Common myeloid progenitor, CD34-positive (primary cell): Measurements from ENCODE around the gene TMEM175.
"Not testable (repeated sequence)": the region's sequence is repeated elsewhere in the genome, so short reads cannot be mapped to it uniquely, and the experiment has no call there.

Source experiments
- CTCF ChIA-PET: fragments of 350-600 bp; sonication (Branson Sonifier 250); formaldehyde crosslinking; loops from one replicate; lab custom pipeline; 2021; ENCODE audit warnings: antibody characterized with exemption; lab: Charles Lee
- POLR2A ChIA-PET: fragments of 350-600 bp; sonication (Branson Sonifier 250); formaldehyde crosslinking; loops from one replicate; lab custom pipeline; 2021; ENCODE audit warnings: antibody characterized with exemption; lab: Charles Lee
- DNase-seq, 3 donors: peaks; one replicate each; pipeline versions ENCODE4 v3.0.0 to v3.0.0-alpha.2; 2013
- H3K27ac ChIP-seq, 2 experiments: 1 replicate in 1 of 2; 2 replicates in 1 of 2; pipeline ENCODE4 v1.7.0; 2013; ENCODE audit warnings: inconsistent platforms in 2 of 2, low read length in 2 of 2, mild to moderate bottlenecking in 2 of 2, low read depth in 1 of 2, moderate library complexity in 1 of 2; ENCODE audit not compliant: severe bottlenecking in 2 of 2, insufficient read depth in 1 of 2, poor library complexity in 1 of 2
- H3K27me3 ChIP-seq, 5 experiments: replicated peaks in 2 of 5; 1 replicate in 3 of 5; 2 replicates in 2 of 5; pipeline versions ENCODE4 v1.6.1 to v1.7.0; 2013; ENCODE audit warnings: low read length in 4 of 5, mild to moderate bottlenecking in 2 of 5, moderate library complexity in 2 of 5, inconsistent platforms in 1 of 5; ENCODE audit not compliant: insufficient read depth in 5 of 5, control insufficient read depth in 4 of 5
- H3K36me3 ChIP-seq, 4 experiments: 1 replicate in 2 of 4; 2 replicates in 2 of 4; pipeline versions ENCODE4 v1.6.1 to v1.7.0; 2013; ENCODE audit warnings: low read length in 3 of 4, control low read depth in 1 of 4, mild to moderate bottlenecking in 1 of 4; ENCODE audit not compliant: control insufficient read depth in 4 of 4, insufficient read depth in 4 of 4
- H3K4me1 ChIP-seq, 4 experiments: 1 replicate in 3 of 4; 2 replicates in 1 of 4; pipeline versions ENCODE4 v1.6.1 to v1.7.1; 2013; ENCODE audit warnings: low read length in 3 of 4, mild to moderate bottlenecking in 3 of 4, control low read depth in 1 of 4, inconsistent platforms in 1 of 4, moderate library complexity in 1 of 4; ENCODE audit not compliant: control insufficient read depth in 4 of 4, insufficient read depth in 4 of 4; ENCODE audit errors: control extremely low read depth in 1 of 4
- H3K4me3 ChIP-seq, 7 experiments: 1 replicate in 4 of 7; 2 replicates in 3 of 7; pipeline versions ENCODE4 v1.5.1 to v1.7.0; 2013; ENCODE audit warnings: mild to moderate bottlenecking in 7 of 7, low read length in 6 of 7, moderate library complexity in 6 of 7, inconsistent platforms in 2 of 7, low read depth in 2 of 7, control low read depth in 1 of 7; ENCODE audit not compliant: insufficient read depth in 4 of 7, control insufficient read depth in 1 of 7; ENCODE audit errors: extremely low read depth in 1 of 7
- H3K9me3 ChIP-seq, 5 experiments: 1 replicate in 4 of 5; 2 replicates in 1 of 5; pipeline versions ENCODE4 v1.6.1 to v1.7.1; 2013; ENCODE audit warnings: low read length in 4 of 5, mild to moderate bottlenecking in 2 of 5, inconsistent platforms in 1 of 5, low read depth in 1 of 5, moderate library complexity in 1 of 5; ENCODE audit not compliant: control insufficient read depth in 4 of 5, insufficient read depth in 2 of 5; ENCODE audit errors: control extremely low read depth in 1 of 5
- WGBS: methylation state at CpG from one replicate; pipeline ENCODE4 v1.1.5; 2013; ENCODE audit not compliant: insufficient coverage; 5-methylcytosine and 5-hydroxymethylcytosine counted together

The TMEM175 gene

GRCh38 chr4:929096-929765, 3.0 kb upstream of the TMEM175 start:
- 97% methylated on average over 13 of the region's 17 CpGs for WGBS
- DNase-seq: no peak
- Histone ChIP-seq H3K27me3 (no peaks in the 10 kb centered on the region), H3K4me1 (peaks cover 13 to 30% (median 25%) of the 10 kb centered on the region in 4 experiments), H3K4me3 (no peak overlapping the region), H3K9me3 (no peaks in the 10 kb centered on the region), H3K36me3 (peaks cover 0 to 5% (median under 1%) of the 10 kb centered on the region in 4 experiments), H3K27ac (peak overlapping the region in 1 of 2 experiments; percentile 3)
- POLR2A ChIA-PET: interaction anchor here (0.6 kb wide), 1 partner anchor 48 kb away, joined by 4 read pairs; no protein-coding TSS in a partner anchor
- CTCF ChIA-PET: interaction anchor here (2.4 kb wide), 1 partner anchor 58 kb away, joined by 10 read pairs; the partner anchor contains the start of gene IDUA

GRCh38 chr4:930028-930551, 2.2 kb upstream of the TMEM175 start:
- CTCF ChIA-PET: interaction anchor here (1.0 to 2.4 kb wide), 4 partner anchors 10 to 188 kb away, joined by 3 to 10 read pairs (median 4); partner anchors contain the start of gene IDUA
- Histone ChIP-seq H3K36me3 (peaks cover 0 to 5% (median under 1%) of the 10 kb centered on the region in 4 experiments), H3K9me3 (no peaks in the 10 kb centered on the region), H3K4me3 (peak overlapping the region in 1 of 7 experiments; percentile 6), H3K27me3 (no peaks in the 10 kb centered on the region), H3K27ac (no peak overlapping the region), H3K4me1 (peaks cover 11 to 30% (median 22%) of the 10 kb centered on the region in 4 experiments)
- 67% methylated on average over 3 of the region's 3 CpGs for WGBS
- POLR2A ChIA-PET: interaction anchor here (0.6 kb wide), 1 partner anchor 47 kb away, joined by 4 read pairs; no protein-coding TSS in a partner anchor
- no peak for DNase-seq

DNA sequence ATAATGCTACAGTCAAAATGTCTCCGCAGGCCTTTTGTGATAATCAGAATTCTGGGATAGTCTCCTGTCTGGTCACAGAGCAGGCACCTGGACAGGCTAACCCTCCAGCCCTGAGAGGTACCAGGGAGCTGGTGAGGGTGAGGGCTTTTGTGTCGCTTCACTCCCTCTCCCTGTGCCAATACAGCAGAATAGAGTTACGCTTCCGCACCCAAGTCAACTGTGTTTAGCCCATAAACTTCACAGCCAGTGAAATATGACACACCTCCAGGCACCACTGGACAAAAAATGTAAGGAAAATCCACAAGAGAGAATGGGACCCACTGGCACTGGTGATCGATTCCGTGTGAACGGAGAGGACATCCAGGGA, 1.4 kb upstream of the TMEM175 start:
- Histone ChIP-seq H3K4me1 (peaks cover 11 to 30% (median 21%) of the 10 kb centered on the region in 4 experiments), H3K9me3 (no peaks in the 10 kb centered on the region), H3K27me3 (no peaks in the 10 kb centered on the region), H3K27ac (peak overlapping the region; percentile 90 to 94), H3K36me3 (peaks cover 0 to 5% (median under 1%) of the 10 kb centered on the region in 4 experiments), H3K4me3 (peak overlapping the region in 5 of 7 experiments; percentile 94 to 99 (median 97))
- DNase-seq: no peak
- WGBS: 91% methylated on average over 5 of the region's 7 CpGs
- CTCF ChIA-PET: interaction anchor here (1.0 to 2.4 kb wide), 5 partner anchors 11 to 188 kb away, joined by 3 to 10 read pairs (median 4); partner anchors contain the start of gene IDUA
- POLR2A ChIA-PET: interaction anchor here (1.4 to 1.5 kb wide), 2 partner anchors 8 to 56 kb away, joined by 3 to 7 read pairs; partner anchors contain the start of gene IDUA

- Histone ChIP-seq H3K4me3 (peak overlapping the region; percentile 86 to 99 (median 97)), H3K4me1 (peaks cover 11 to 30% (median 21%) of the 10 kb centered on the region in 4 experiments), H3K9me3 (no peaks in the 10 kb centered on the region), H3K36me3 (peaks cover 0 to 5% (median under 1%) of the 10 kb centered on the region in 4 experiments), H3K27ac (peak overlapping the region; percentile 90 to 94), H3K27me3 (no peaks in the 10 kb centered on the region)
- ChIA-PET POLR2A (interaction anchor here (0.9 to 1.5 kb wide), 4 partner anchors 8 to 118 kb away, joined by 3 to 7 read pairs (median 4); partner anchors contain the start of gene IDUA), CTCF (interaction anchor here (1.0 to 2.4 kb wide), 7 partner anchors 9 to 189 kb away, joined by 3 to 10 read pairs (median 3); partner anchors contain the start of gene IDUA)
- DNase-seq: peak in 2 of 3 donors; percentile 50 to 55
- 5% methylated on average over 19 of the region's 31 CpGs for WGBS
Measured at GRCh38 chr4:931194-931959, 883 bp upstream of the TMEM175 start.

GRCh38 chr4:932713-933070, 432 bp downstream of the TMEM175 start:
- H3K4me3 ChIP-seq: peak overlapping the region; percentile 86 to 99 (median 97)
- ChIA-PET CTCF (interaction anchor here (1.1 to 2.1 kb wide), 2 partner anchors 10 to 55 kb away, joined by 3 to 8 read pairs; partner anchors contain the start of gene IDUA), POLR2A (interaction anchor here (1.0 kb wide), 1 partner anchor 77 kb away, joined by 4 read pairs; no protein-coding TSS in a partner anchor)
- DNase-seq: no peak
- H3K4me1 ChIP-seq: peaks cover 11 to 30% (median 21%) of the 10 kb centered on the region in 4 experiments
- H3K27ac ChIP-seq: peak overlapping the region; percentile 81 to 94
- 6% methylated on average over 10 of the region's 11 CpGs for WGBS
- H3K9me3 ChIP-seq: no peaks in the 10 kb centered on the region
- no peaks in the 10 kb centered on the region for H3K27me3 ChIP-seq
- peaks cover 0 to 5% (median 0%) of the 10 kb centered on the region in 4 experiments for H3K36me3 ChIP-seq

GRCh38 chr4:939508-939907, 7.2 kb downstream of the TMEM175 start:
- H3K27me3 ChIP-seq, H3K4me3 ChIP-seq, H3K4me1 ChIP-seq, POLR2A ChIA-PET, DNase-seq, H3K9me3 ChIP-seq, H3K36me3 ChIP-seq, H3K27ac ChIP-seq: not testable (repeated sequence)
- WGBS: 100% methylated on average over 1 of the region's 4 CpGs
- CTCF ChIA-PET: interaction anchor here (1.3 to 1.6 kb wide), 3 partner anchors 24 to 48 kb away, joined by 3 to 4 read pairs (median 3); no protein-coding TSS in a partner anchor
